HG02759 (cell line): ENCODE results near the gene CIZ1.
"Not testable (repeated sequence)": the region's sequence is repeated elsewhere in the genome, so short reads cannot be mapped to it uniquely, and the experiment has no call there.

Experiments used
- ATAC-seq: cut with Tn5 transposase; IDR thresholded peaks from one replicate; pipeline ENCODE4 v1.9.1; 2021; ENCODE audit warnings: mild to moderate bottlenecking, moderate library complexity; ENCODE audit not compliant: unreplicated experiment

CIZ1 gene

GRCh38 chr9:128191406-128192046, at the start of gene CIZ1:
CIZ1 (minus strand) TSS chr9:128191572; CDS start chr9:128190857, 715 bp downstream.
- ATAC-seq: peak; percentile 95

GRCh38 chr9:128233817-128234406, 42.5 kb upstream of the CIZ1 start:
- no peak for ATAC-seq

- no peak for ATAC-seq
Observed at GRCh38 chr9:128232528-128233428, 41.4 kb upstream of the CIZ1 start.

GRCh38 chr9:128231638-128232527, 40.5 kb upstream of the CIZ1 start:
- no peak for ATAC-seq

GRCh38 chr9:128230897-128231296, 39.5 kb upstream of the CIZ1 start:
- ATAC-seq: not testable (repeated sequence)

- no peak for ATAC-seq
Observed at GRCh38 chr9:128226412-128226801, 35.0 kb upstream of the CIZ1 start.

- ATAC-seq: no peak
Observed at GRCh38 chr9:128225770-128226411, 34.5 kb upstream of the CIZ1 start.

- ATAC-seq: no peak
Observed at GRCh38 chr9:128224877-128225276, 33.5 kb upstream of the CIZ1 start.

- no peak for ATAC-seq
Observed at GRCh38 chr9:128222880-128223670, 31.7 kb upstream of the CIZ1 start.

GRCh38 chr9:128222026-128222425, 30.7 kb upstream of the CIZ1 start:
- no peak for ATAC-seq

GRCh38 chr9:128219831-128220230, 28.5 kb upstream of the CIZ1 start:
- ATAC-seq: no peak

GRCh38 chr9:128218518-128219389, 27.4 kb upstream of the CIZ1 start:
- peak; percentile 87 for ATAC-seq

GRCh38 chr9:128218172-128218517, 26.8 kb upstream of the CIZ1 start:
- no peak for ATAC-seq

- no peak for ATAC-seq
Observed at GRCh38 chr9:128216781-128217553, 25.6 kb upstream of the CIZ1 start.

GRCh38 chr9:128215491-128216409, 24.4 kb upstream of the CIZ1 start:
- ATAC-seq: no peak

GRCh38 chr9:128214571-128215490, 23.5 kb upstream of the CIZ1 start:
- ATAC-seq: no peak
